SK-MEL-5 (cell line): Measurements from ENCODE around the gene SLC4A11. TPM values are rescaled to one million over a fixed set of nuclear protein-coding genes. Genes with fewer than 3 reads are reported as not detected.

Source experiments
- DNase-seq: peaks from one replicate; pipeline ENCODE4 v3.0.0-alpha.2; 2016; ENCODE audit warnings: low read depth, low spot score
- in situ Hi-C: cut with HindIII; loops from 2 replicates; pipeline ENCODE4 v1.10.0; 2016; ENCODE audit warnings: low sequenced_read_pairs, high pct_unique_total_duplicates, low pct_unique_long_range_greater_than_20kb
- polyA plus RNA-seq, 2 experiments: library from polyadenylated mRNA; depleted of rRNA; stranded (reverse); fragments of >200 nt; gene quantifications; 2 replicates each; pipeline ENCODE4 v1.2.3, GENCODE V29; 2015
- total RNA-seq: library from RNA; depleted of rRNA; stranded (reverse); fragments of >200 nt; shearing (Covaris generic); gene quantifications from 2 replicates; pipeline ENCODE4 v1.2.3, GENCODE V29; 2014; rRNA removed

The SLC4A11 gene
- total RNA-seq: 0.82 and 1.8 TPM in 2 replicates
- 3.1 and 3.8 TPM in 2 replicates for polyA plus RNA-seq (2015; cell fraction: cytosol; rRNA removed)
- polyA plus RNA-seq (2015; cell fraction: nucleus; rRNA removed): 28.6 and 42.8 TPM in 2 replicates

DNA sequence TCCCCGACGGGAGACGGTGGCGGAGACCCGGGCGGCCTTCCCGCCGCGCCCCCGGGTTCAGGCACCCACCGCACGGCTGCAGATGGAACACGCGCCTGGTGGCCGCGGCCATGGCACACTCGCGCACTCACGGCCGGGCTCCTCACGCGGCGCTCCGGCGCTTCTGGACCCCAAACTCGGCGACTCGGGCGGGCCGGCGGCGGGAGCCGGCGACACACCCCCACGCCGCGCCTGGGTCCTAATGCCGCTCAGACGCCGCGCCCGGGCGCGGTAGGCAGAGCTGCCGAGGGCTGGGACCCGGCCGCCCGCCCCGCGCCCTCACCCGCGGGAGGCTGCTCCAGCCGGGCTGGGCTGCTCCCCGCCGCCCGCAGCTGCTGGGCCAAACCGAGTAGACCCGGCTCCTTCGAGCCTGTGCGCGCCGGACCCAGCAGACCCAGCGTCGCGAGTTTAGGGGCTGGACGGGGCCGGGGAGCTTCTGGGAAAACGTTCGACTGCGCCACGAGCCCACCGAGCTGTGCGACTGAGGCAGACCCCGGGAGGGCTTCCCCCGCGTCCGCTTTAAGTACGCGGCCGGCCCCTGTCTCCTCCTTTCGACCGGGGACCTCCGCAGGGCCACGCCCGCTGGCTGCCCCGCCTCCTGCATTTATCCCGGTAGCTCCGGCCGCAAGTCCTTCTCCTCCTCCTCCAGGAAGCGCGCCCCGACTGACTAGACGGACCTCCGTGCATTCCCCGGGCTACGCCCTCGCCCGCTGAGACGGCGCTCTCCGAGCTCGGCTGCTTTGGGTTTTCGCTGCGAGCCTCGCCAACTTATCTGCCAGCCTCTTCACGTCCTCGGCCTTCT is at the start of gene SLC4A11:
SLC4A11 (minus strand) TSS at position 165 of the 841 bp plus-strand sequence; CDS start at position 112, 53 bp downstream.
- in situ Hi-C loops: no loop called here
- DNase-seq: peak; percentile 72

DNA sequence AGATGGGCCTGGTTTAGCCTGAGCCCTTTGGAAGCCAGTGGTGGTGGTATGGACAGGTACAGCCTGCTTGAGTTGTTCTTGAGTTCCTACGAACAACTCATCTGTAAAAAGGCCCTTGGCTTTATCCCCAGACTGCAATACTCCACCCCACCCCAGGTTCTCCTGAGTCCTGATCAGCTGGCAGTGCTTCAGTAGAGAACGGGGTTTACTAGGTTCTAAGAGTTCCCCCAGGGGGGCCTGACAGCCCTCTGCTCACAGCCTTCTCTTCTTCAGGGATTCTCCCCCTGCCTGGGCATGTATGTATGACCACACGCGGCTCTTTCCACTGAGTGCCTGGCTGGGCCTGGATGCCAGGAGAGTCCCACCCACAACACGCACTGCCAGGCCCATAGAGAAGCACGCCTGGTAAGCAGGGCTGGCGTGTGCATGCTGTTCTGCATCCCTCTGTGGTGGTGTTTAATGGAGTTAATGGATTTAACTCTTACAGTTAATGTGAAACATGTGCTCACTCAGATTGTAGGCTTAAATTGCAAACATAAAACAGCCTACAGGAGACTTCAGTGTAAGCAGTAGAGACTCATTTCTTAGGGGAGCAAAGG is 44.3 kb upstream of the SLC4A11 start:
- no peak for DNase-seq
- in situ Hi-C loops: no loop called here

DNA sequence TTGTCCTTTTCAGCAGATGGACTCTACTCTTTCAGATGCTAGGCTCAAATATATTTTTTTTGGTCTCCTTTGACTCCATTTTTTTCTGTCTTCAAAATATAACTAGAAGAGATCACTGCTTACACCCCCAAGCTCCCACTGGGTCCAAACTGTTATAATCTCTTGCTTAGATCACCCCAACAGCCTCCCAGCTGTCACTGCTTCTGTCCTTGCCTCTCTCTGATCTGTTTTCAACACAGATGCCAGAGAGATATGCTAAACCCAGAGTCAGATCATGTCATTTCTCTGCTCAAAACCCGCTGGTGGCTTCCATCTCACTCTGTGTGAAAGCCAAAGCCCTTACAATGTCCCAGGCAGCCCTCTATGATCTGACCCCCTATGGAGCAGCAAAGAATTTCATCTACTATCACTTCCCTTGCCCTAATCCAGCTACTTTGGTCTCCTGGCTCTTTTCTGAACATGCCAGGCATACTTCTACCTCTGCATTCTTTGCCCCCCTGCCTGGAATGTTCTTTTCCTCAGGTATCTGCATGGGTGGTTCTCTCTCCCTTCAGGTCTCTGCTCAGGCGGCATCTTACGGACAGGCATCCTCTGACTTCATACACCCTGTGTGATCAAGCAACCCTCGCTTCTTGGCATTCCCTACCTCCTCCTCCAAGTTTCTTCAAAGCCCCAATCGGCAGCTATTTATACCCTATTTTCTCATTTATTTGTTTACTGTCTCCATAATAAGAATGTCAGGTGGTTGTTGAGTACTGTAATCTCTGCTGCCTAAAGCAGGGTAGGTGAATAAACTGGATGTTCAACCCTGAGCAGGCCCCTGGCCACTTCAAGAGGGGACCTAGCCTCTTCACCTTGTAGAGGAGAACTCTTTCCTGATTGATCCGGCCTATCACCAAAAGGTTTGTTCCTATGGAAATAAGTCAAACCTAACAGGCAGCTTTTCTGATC is 43.6 kb upstream of the SLC4A11 start:
- DNase-seq: no peak
- in situ Hi-C loops: no loop called here

DNA sequence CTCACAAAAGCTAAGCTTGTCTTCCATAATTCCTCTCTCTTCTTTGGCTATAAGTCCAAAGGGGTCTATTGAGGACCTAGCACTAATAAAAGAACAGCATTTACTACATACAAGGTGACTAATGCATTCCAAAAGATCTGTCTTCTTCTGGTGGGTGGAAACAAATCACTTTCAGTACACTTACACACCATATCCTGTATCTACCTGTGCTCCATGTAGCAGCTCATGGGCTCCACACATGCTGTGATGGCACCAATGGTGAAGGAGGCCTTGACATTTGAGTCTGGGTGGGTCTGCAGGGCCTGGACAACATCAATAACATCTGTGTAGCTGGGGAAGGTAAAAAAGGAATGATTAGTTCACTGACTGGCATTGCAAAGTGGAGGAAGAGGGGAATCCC is 42.4 kb upstream of the SLC4A11 start:
- in situ Hi-C loops: no loop called here
- no peak for DNase-seq

DNA sequence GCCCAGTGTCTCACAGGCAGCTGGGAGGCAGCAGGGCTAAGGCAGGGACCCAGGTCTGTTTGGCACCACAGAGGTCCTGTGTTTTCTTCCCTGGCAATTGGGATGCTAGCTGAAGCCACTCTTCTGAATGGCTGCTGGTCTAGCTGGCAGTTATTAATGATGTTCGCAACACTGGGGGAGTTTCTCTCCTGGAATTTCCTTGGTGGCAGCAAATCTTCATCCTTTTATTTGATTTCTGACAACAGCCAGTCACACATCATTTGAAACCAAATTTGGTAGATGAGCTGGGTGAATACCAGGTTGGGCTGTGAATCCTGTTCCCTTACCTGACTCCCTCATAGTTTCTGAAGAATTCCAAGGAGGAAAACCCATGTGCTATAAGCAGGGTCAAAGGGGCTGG is 40.8 kb upstream of the SLC4A11 start:
- DNase-seq: no peak
- in situ Hi-C loops: no loop called here

DNA sequence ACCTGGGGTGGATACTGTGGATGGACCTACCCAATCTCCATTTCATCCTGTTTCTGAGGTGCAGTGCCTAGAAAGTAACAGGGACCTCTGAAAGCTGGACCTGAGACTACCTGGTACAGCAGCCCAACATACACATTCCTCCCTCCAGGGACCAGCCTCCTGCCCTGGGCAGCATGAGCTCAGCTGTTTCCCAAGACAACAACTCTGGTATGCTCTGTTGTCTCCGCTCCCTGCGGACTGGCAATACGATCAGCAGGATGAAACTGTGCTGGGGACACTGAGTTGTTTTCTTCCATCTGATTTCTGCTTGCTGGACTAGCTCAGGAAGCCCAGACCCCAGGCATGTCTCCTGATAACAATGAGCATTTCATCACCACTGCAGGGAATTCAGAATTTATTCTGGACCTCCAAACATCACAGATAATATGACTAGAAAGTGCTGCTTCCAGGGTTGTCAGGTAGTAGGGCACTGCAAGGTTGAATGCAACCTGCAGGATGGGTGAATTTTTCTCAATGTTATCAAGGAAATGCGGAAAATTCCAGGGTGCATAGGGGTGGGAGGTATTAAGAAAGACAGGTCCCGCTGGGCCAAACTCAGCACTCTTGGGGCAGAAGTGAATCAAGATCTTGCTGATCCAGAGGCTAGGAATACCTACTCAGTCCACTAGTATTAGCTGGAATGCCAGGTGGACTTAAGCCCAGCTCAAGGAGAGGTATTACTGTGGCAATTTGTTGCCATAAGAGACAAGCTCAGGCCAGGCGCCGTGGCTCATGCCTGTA is 38.9 kb upstream of the SLC4A11 start:
- in situ Hi-C loops: no loop called here

DNA sequence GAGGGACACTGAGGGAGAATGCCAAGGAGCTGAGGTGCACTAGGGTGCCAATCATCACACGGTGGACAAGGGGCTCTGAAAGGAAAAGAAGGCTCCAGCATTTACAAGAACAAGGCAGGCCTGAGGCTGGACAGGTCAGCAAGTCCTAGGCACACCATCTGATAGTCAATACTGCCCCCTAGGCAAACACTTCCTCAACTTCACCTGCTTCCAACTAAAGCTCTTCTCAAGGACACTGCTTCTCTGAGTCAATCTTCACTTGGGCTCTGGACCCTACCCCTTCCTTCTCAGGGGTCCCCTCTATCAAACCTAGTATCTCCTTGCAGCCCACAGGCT is 37.7 kb upstream of the SLC4A11 start:
- in situ Hi-C loops: no loop called here
- peak; percentile 67 for DNase-seq

More for the DNA sequence above, 38.9 kb upstream of the SLC4A11 start:
- no peak for DNase-seq

DNA sequence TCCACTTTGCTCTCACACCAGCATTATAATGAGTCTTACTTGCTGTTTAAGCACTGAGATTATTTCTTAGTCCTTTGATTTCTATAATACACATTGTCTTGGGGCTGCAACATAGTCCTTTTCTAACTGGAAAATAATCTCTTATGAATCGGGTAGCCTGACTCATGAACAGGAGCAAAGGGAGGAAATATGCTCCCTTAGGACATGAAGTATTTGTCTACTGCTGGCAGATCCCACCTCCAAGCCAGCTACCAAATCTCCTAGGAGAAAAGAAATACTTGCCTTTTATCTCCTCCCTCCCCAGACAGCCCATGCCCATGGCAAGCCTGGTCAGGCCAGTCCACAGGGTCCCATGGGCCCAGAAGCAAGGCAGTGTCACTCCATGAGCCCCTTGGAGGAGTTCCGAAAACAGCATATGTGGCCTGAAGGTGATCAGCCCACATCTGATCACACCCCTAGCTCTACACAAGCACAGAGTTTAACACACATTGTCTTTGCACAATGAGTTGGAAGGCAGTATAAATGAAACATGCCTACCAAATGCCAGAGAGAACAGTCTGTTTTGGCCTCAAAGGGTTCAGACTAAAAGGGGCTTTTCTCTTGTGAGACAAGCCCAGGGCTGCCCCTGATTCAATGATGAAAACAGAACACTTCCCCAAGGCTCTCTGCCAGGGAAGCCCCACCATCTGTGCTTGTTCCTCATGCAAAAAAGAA is 37.1 kb upstream of the SLC4A11 start:
- DNase-seq: no peak
- in situ Hi-C loops: no loop called here

DNA sequence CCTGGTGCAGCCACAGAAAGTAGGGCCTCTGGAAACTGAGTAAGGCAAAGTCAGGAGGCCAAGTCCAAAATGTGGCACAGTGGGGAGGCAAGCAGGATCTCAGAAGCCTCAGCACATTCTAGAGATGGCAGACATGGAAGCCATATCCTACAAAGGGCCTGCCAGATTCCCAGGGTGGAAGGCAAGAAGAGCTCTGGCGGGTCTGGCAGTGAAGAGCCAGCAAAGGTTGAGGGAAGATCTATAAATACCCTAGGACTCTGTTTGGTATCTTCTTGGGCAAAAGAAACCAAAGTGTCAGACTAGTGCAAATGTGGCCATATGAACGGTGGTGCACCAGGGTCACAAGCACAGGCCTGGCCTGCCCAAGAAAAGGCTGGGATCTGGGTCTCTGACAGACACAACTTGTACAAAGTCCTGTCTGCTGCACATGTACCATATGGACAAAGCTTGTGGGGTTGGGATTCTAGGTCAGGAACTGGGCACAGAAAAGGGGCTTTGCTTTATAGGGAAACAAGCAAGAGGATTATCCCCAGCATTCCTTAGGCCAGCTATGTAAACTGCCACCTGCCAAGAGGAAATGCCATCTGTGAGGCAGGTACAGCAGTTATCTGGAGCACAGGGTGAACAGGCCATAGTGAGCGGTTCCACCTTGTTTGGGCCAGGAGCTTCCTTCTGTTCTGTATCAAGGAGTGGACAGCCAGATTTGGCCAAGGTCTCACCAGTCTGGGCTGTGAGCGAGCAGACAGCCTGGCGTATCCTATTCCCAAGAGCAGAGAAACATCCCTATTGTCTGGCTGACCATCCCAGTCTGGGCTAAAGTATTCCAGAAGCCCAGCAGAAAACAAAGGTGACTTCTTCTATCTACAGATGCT is 36.3 kb upstream of the SLC4A11 start:
- in situ Hi-C loops: no loop called here
- no peak for DNase-seq

DNA sequence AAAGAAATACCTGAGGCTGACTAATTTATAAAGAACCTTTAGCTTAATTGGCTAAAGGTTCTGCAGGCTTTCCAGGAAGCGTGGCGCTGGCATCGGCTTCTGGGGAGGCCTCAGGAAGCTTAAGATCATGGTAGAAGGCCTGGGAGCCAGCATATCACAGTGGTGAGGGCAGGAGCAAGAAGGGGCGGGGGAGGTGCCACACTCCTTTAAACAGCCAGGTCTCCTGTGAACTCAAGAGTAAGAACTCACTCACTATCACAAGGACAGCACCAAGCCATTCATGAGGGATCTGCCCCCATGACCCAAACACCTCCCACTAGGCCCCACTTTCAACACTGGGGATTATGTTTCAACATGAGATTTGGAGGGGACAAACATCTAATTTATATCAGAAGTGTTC is 34.4 kb upstream of the SLC4A11 start:
- no peak for DNase-seq
- in situ Hi-C loops: no loop called here

DNA sequence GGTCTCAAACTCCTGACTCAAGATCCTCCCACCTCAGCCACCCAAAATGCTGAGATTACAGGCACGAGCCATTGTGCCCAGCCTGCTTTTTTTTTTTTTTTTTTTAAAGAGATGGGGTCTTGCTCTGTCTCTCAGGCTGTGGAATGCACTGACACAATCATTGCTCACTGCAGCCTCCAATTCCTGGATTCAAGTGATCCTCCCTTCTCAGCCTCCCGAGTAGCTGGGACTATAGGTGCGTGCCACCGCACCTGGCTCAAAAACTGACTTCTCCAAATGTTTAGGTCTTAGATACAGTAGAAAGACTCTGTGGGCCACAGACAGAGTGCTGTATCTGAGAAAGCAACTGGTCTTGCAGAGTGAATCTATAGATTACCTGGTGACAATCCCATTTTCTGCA is 31.1 kb upstream of the SLC4A11 start:
- no peak for DNase-seq
- in situ Hi-C loops: no loop called here

DNA sequence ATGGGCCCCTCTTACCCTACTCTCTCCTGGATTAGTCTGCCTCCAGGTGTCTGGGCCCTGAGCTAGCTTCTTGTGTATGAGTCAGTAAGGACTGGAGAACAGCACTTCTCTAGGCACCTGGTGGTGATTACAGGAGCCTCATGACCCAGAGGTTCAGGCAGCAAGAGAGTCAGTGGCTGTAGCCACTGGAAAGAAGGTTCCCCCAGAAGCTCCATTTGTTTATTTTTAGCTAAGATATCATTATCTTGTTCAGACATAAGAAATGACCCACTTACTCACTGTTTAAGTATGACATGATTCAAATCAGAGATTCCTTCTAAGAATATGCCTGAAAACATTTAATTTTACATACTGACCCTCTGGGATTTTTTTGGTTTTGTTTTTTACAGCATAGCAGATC is 23.6 kb upstream of the SLC4A11 start:
- in situ Hi-C loops: no loop called here

DNA sequence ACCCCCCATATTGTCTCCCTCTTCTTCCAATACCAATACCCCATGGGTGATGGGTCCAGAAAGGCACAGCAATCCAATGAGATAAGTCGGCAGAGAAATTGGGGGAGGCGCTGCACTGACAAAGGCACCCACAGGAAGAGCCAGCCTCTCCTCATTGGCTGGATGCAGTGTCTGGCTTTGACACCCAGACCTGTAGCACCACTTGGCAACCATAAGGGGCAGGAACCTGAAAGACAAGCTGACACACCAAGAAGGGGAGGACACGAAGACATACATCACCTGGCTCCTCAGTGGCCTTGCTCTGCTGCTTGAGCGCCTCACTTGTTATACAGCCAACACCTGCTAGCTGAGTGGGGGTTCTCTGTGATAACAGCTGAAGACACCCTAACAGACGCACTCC is 19.4 kb upstream of the SLC4A11 start:
- DNase-seq: no peak
- in situ Hi-C loops: no loop called here

More for the DNA sequence above, 23.6 kb upstream of the SLC4A11 start:
- no peak for DNase-seq

DNA sequence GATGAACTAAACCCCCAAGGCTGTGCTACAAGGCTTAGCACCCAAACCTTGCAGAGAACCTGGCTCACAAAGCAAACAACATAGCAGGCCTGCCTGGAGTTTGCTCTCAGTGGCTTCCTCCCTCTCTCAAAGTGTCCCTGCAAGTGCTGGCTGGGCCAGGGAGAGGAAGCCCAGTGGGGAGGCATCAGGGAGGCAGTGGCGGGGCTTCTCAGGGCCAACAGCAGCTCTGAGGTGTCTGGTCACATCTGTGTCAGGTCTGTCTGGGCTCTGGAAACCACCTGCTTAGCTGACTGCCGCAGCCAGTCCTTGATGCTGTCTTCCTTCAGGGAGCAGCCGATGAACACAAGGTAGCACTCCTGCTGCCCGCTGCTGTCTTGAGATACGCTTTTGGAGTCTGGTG is 16.7 kb upstream of the SLC4A11 start:
- no peak for DNase-seq
- in situ Hi-C loops: no loop called here

DNA sequence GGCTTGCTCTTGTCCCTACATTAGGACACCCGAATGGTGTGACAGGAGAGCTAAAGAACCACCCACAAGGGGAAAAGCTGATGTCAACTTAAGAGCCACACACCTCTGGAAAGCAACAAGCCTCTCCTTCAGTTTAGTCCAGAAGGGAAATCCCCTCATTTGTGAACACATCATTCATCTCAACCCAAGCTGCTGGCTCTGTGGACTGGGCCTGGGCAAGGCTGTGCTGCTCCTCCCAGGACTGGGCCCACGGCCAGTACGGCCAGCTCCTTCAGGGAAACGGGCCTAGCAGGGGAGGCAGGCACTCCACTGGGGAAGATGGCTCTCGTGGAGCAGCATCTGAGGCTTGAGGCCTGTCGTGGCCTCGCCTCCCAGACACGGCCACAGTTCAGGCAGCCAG is 12.8 kb upstream of the SLC4A11 start:
- no peak for DNase-seq
- in situ Hi-C loops: no loop called here

DNA sequence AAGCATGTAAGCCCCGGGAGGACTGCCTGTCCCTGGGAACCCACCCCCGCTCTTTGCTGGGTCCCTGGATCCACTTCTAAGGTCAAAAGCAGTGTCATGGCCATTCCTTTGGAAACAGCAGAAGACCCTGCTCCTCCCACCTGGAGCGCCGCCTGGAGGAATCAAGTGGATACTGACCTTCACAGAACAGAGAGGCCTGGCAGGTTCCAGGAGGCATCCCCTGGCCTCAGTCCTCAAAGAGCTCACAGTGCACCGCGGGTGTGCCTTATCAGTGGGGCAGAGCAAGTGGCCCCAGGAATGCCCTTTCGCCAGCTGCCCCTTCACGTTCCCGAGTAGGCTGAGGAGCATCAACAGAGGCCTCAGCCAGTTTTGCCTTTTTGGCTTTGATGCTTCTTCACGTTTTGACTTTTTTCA is 11.1 kb upstream of the SLC4A11 start:
- peak; percentile 68 for DNase-seq

More for the DNA sequence above, 11.1 kb upstream of the SLC4A11 start:
- in situ Hi-C loops: no loop called here
